NCI-H2171 treated with DMSO at 0.1 percent for 48 hours (cell line): ENCODE data around the gene HOXD11.

ENCODE experiments used
- DNase-seq: peaks from one replicate; lab custom pipeline; 2025; lab: John Stamatoyannopoulos, UW

HOXD11 gene

GRCh38 chr2:176149481-176149938, 42.4 kb downstream of the HOXD11 start:
- no peak for DNase-seq

GRCh38 chr2:176149939-176150583, 43.0 kb downstream of the HOXD11 start:
- DNase-seq: no peak

- no peak for DNase-seq
Measured at GRCh38 chr2:176150584-176151441, 43.7 kb downstream of the HOXD11 start.

- no peak for DNase-seq
Measured at GRCh38 chr2:176151442-176152287, 44.6 kb downstream of the HOXD11 start, which contains the start of gene HOXD4. TSS of gene HOXD4 (plus strand) at chr2:176151550. CDS start at chr2:176151634, 84 bp downstream.

- DNase-seq: no peak
Measured at GRCh38 chr2:176152350-176153181, 45.5 kb downstream of the HOXD11 start.

GRCh38 chr2:176154576-176155252, 47.6 kb downstream of the HOXD11 start:
- DNase-seq: no peak

- no peak for DNase-seq
Measured at GRCh38 chr2:176155356-176156044, 48.4 kb downstream of the HOXD11 start.

GRCh38 chr2:176156301-176156806, 49.3 kb downstream of the HOXD11 start:
- DNase-seq: no peak

- DNase-seq: no peak
Measured at GRCh38 chr2:176156807-176157498, 49.9 kb downstream of the HOXD11 start, which contains the start of gene HOXD3. TSS of gene HOXD3 (plus strand) at chr2:176157307. CDS start at chr2:176169115, 11,808 bp downstream.

GRCh38 chr2:176157499-176158185, 50.6 kb downstream of the HOXD11 start:
- DNase-seq: peak; percentile 63

GRCh38 chr2:176158186-176158591, 51.1 kb downstream of the HOXD11 start:
- peak; percentile 63 for DNase-seq

- no peak for DNase-seq
Measured at GRCh38 chr2:176158855-176159662, 52.0 kb downstream of the HOXD11 start.
